Renal pelvis (tissue), 4 donors: ENCODE measurements around the gene ZNF273. TPM values are rescaled to one million over a fixed set of nuclear protein-coding genes. Genes with fewer than 3 reads are reported as not detected.
"Not testable (repeated sequence)": the region's sequence is repeated elsewhere in the genome, so short reads cannot be mapped to it uniquely, and the experiment has no call there.

Experiments used
- DNase-seq: peaks from one replicate; pipeline ENCODE4 v3.0.0-alpha.2; 2013
- polyA plus RNA-seq, 3 donors: library from polyadenylated mRNA; unstranded; fragments of 120-200 nt; gene quantifications; one replicate each; pipeline ENCODE4 v1.2.1, GENCODE V29; 2013; ENCODE audit not compliant: insufficient read length in 3 of 3

The ZNF273 gene
- polyA plus RNA-seq, 3 donors: 7.8 to 10.8 (median 10.4) TPM

GRCh38 chr7:64888561-64888900 lies 14.5 kb upstream of the ZNF273 start:
- no peak for DNase-seq

GRCh38 chr7:64888901-64889685 lies 14.0 kb upstream of the ZNF273 start:
- DNase-seq: no peak

- DNase-seq: no peak
Measured at GRCh38 chr7:64889686-64890162, 13.3 kb upstream of the ZNF273 start.

- DNase-seq: not testable (repeated sequence)
Measured at GRCh38 chr7:64890273-64890672, 12.8 kb upstream of the ZNF273 start.

- no peak for DNase-seq
Measured at GRCh38 chr7:64890761-64891362, 12.2 kb upstream of the ZNF273 start.

GRCh38 chr7:64891363-64892081 lies 11.6 kb upstream of the ZNF273 start:
- DNase-seq: not testable (repeated sequence)

GRCh38 chr7:64892116-64892515 lies 11.0 kb upstream of the ZNF273 start:
- no peak for DNase-seq

- DNase-seq: no peak
Measured at GRCh38 chr7:64892666-64893309, 10.3 kb upstream of the ZNF273 start.

- no peak for DNase-seq
Measured at GRCh38 chr7:64893401-64893800, 9.7 kb upstream of the ZNF273 start.

- DNase-seq: not testable (repeated sequence)
Measured at GRCh38 chr7:64902461-64902805, 640 bp upstream of the ZNF273 start.

GRCh38 chr7:64904008-64904407 lies 935 bp downstream of the ZNF273 start:
- no peak for DNase-seq

- DNase-seq: no peak
Measured at GRCh38 chr7:64905133-64905532, 2.1 kb downstream of the ZNF273 start.

GRCh38 chr7:64905547-64905946 lies 2.5 kb downstream of the ZNF273 start:
- no peak for DNase-seq

GRCh38 chr7:64907641-64908326 lies 4.7 kb downstream of the ZNF273 start:
- no peak for DNase-seq

GRCh38 chr7:64908358-64908757 lies 5.3 kb downstream of the ZNF273 start:
- no peak for DNase-seq

GRCh38 chr7:64914557-64914956 lies 11.5 kb downstream of the ZNF273 start:
- DNase-seq: no peak

GRCh38 chr7:64915301-64915700 lies 12.2 kb downstream of the ZNF273 start:
- not testable (repeated sequence) for DNase-seq

- not testable (repeated sequence) for DNase-seq
Measured at GRCh38 chr7:64928252-64929187, 25.4 kb downstream of the ZNF273 start.

GRCh38 chr7:64934478-64934877 lies 31.4 kb downstream of the ZNF273 start:
- DNase-seq: no peak

GRCh38 chr7:64938540-64938939 lies 35.5 kb downstream of the ZNF273 start:
- DNase-seq: no peak

GRCh38 chr7:64940021-64940420 lies 36.9 kb downstream of the ZNF273 start:
- DNase-seq: not testable (repeated sequence)
